AG09309 (cell line): ENCODE data around the gene PPP1R3C.
A peak's percentile ranks its signal among the peaks of the same experiment; 100 is the strongest.

ENCODE experiments used
- DNase-seq: peaks from one replicate; pipeline ENCODE4 v3.0.0-alpha.2; 2010; ENCODE audit warnings: low read depth
- H3K4me3 ChIP-seq: 2 replicates; pipeline ENCODE4 v1.5.1; 2011; ENCODE audit warnings: mild to moderate bottlenecking, low read depth, low read length, moderate library complexity; ENCODE audit not compliant: control insufficient read depth
- CTCF ChIP-seq: IDR thresholded peaks from 2 replicates; pipeline ENCODE4 v1.5.1; 2011; ENCODE audit warnings: mild to moderate bottlenecking, low read depth, low read length, inconsistent platforms; ENCODE audit not compliant: insufficient read depth, control insufficient read depth; ENCODE audit errors: missing control alignments

PPP1R3C gene

GRCh38 chr10:91632671-91633550 lies at the start of gene PPP1R3C:
TSS of gene PPP1R3C (minus strand) at chr10:91633071. CDS start at chr10:91632969, 102 bp downstream.
- peak within 1 kb of the TSS; percentile 71 for H3K4me3 ChIP-seq
- DNase-seq, result peak; percentile 73

GRCh38 chr10:91681361-91682276 lies 48.7 kb upstream of the PPP1R3C start:
- H3K4me3 ChIP-seq, result no peak overlapping the region
- no peak for DNase-seq

More at GRCh38 chr10:91632671-91633550, at the start of gene PPP1R3C:
- TF ChIP-seq CTCF, result peak; percentile 35

DNA sequence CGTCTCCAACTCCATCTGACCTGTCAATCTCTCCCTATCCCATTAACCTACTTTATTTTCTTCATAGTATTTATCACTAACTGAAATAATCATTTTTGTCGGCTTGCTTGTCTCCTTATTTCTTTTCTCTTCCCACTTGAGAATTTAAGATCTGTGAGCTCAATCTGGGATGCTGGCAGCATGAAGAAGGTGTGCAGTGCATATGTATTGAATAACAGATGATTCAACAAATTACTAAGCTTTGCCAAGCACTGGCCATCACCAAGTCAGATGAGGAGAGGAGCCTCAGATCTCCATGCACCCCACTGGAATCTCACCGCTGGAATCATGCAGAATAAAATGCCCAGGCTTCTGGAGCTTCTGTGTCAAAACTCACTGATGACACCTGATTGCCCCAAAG lies 47.6 kb upstream of the PPP1R3C start:
- no peak overlapping the region for H3K4me3 ChIP-seq
- no peak for TF ChIP-seq CTCF
- no peak for DNase-seq

More at GRCh38 chr10:91681361-91682276, 48.7 kb upstream of the PPP1R3C start:
- TF ChIP-seq CTCF, result no peak

- H3K4me3 ChIP-seq, result no peak overlapping the region
- TF ChIP-seq CTCF, result no peak
- no peak for DNase-seq
Measured at GRCh38 chr10:91679296-91679695, 46.4 kb upstream of the PPP1R3C start.

GRCh38 chr10:91677911-91678310 lies 45.0 kb upstream of the PPP1R3C start:
- no peak for DNase-seq
- TF ChIP-seq CTCF, result no peak
- H3K4me3 ChIP-seq, result no peak overlapping the region

GRCh38 chr10:91672021-91672608 lies 39.2 kb upstream of the PPP1R3C start:
- TF ChIP-seq CTCF, result no peak
- H3K4me3 ChIP-seq, result no peak overlapping the region
- DNase-seq, result no peak
